Stomach (tissue), 9 donors: ENCODE data around the gene SH3RF3. TPM values are rescaled to one million over a fixed set of nuclear protein-coding genes. Genes with fewer than 3 reads are reported as not detected.

ENCODE experiments used
- DNase-seq, 2 donors: peaks; one replicate each; pipeline versions ENCODE4 v3.0.0 to v3.0.0-alpha.2; 2013 to 2019
- H3K27ac ChIP-seq, 5 donors: fragments of 200-600 bp in 4 of 5; sonication (generic) in 4 of 5; one replicate each; pipeline ENCODE4 v1.5.1; 2013 to 2019; ENCODE audit warnings: mild to moderate bottlenecking in 1 of 5, moderate library complexity in 1 of 5
- H3K27me3 ChIP-seq, 3 donors: fragments of 200-600 bp; sonication (generic); one replicate each; pipeline ENCODE4 v1.5.1; 2017 to 2019; ENCODE audit warnings: mixed run types in 1 of 3
- H3K36me3 ChIP-seq, 4 donors: fragments of 200-600 bp; sonication (generic); 1 replicate in 3 of 4; 2 replicates in 1 of 4; pipeline ENCODE4 v1.5.1; 2016 to 2019
- H3K4me1 ChIP-seq, 4 donors: fragments of 200-600 bp; sonication (generic); one replicate each; pipeline ENCODE4 v1.5.1; 2016 to 2019
- H3K4me3 ChIP-seq, 4 donors: fragments of 200-600 bp; sonication (generic) in 3 of 4; one replicate each; pipeline ENCODE4 v1.5.1; 2016 to 2019; ENCODE audit warnings: mild to moderate bottlenecking in 1 of 4
- H3K9me3 ChIP-seq, 4 donors: fragments of 200-600 bp; sonication (generic); one replicate each; pipeline ENCODE4 v1.5.1; 2016 to 2019
- EP300 ChIP-seq: sonication (generic); formaldehyde crosslinking; IDR thresholded peaks from one replicate; pipeline ENCODE4 v1.6.1; 2017; ENCODE audit warnings: antibody characterized with exemption
- POLR2A ChIP-seq, 4 donors: fragments of 450-650 bp; IDR thresholded peaks; one replicate each; pipeline ENCODE4 v1.6.1; 2016; ENCODE audit warnings: antibody characterized with exemption in 4 of 4, control low read depth in 2 of 4, mild to moderate bottlenecking in 1 of 4, moderate library complexity in 1 of 4
- POLR2AphosphoS5 ChIP-seq, 3 donors: sonication (generic); formaldehyde crosslinking; IDR thresholded peaks; one replicate each; pipeline ENCODE4 v1.6.1; 2016; ENCODE audit warnings: antibody characterized with exemption in 3 of 3
- WGBS, 5 donors: extraction: QIAGEN DNeasy Blood & Tissue Kit in 3 of 5; methylation state at CpG; one replicate each; pipeline versions ENCODE4 v1.1.5 to v1.1.7; 2013 to 2018; 5-methylcytosine and 5-hydroxymethylcytosine counted together
- intact Hi-C: fragments of 100-400 bp; cut with DNase I; formaldehyde crosslinking; loops from one replicate; pipeline ENCODE4 v1.15.1; 2023; ENCODE audit warnings: low total_unique reads
- polyA plus RNA-seq, 3 donors: library from polyadenylated mRNA; stranded (reverse); fragments of 200-250 nt; gene quantifications; one replicate each; pipeline ENCODE4 v1.2.3, GENCODE V29; 2013
- total RNA-seq, 5 donors: library from RNA; depleted of rRNA; stranded (reverse); fragments of >200 nt; gene quantifications; one replicate each; pipeline versions ENCODE4 v1.1.0 to v1.2.3, GENCODE V29; 2014 to 2016
- TF ChIP-seq, protein P1 (sequence below), 7 experiments: fragments of 450-650 bp in 4 of 7; fragments of 200-600 bp in 3 of 7; sonication (generic) in 3 of 7; IDR thresholded peaks; one replicate each; pipeline ENCODE4 v1.5.1; 2016 to 2019; ENCODE audit warnings: antibody characterized with exemption in 7 of 7, control low read depth in 2 of 7, mild to moderate bottlenecking in 1 of 7
- donor health status: healthy with polysubstance abuse.
- donor health status: Bipolar disorder and iron deficiency.
- donor health status: healthy.

SH3RF3 gene
- total and polyA plus RNA-seq, 8 donors, result 0.87 to 11.1 (median 4.4) TPM

DNA sequence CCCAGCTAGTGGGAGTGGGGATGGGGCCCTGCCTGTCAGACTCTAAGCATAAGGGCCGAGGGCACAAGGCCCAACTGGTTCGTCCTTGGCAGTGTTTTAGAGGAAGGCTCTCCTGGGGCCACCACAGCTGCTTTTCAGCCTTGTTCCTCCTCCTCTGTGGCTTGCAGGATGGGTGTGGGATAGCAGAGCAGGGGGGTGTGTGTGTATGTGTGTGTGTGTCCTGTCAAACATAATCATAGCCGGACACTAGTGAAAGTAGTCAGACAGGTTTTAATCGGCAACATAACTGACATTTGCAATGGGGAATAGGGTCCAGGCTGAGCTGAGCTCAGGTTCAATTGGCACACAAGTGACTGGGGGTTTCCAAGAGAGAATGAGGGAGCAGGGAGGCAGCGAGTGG is 370.6 kb downstream of the SH3RF3 start:
- H3K9me3 ChIP-seq, result no peaks in the 10 kb centered on the region
- intact Hi-C loops, result no loop called here
- WGBS, 5 donors, result 20 to 66% (median 33%) methylated on average over 5 of the region's 5 CpGs
- H3K4me1 ChIP-seq, result peaks cover 0 to 28% (median 24%) of the 10 kb centered on the region in 4 donors
- H3K4me3 ChIP-seq, result no peak overlapping the region
- H3K27me3 ChIP-seq, result no peaks in the 10 kb centered on the region
- DNase-seq, result peak; percentile 38 to 85
- TF ChIP-seq POLR2A (IDR thresholded peaks at IDR 0.05) (no peak), EP300 (no peak), POLR2AphosphoS5 (IDR thresholded peaks at IDR 0.05) (no peak)
- TF ChIP-seq, protein P1, sequence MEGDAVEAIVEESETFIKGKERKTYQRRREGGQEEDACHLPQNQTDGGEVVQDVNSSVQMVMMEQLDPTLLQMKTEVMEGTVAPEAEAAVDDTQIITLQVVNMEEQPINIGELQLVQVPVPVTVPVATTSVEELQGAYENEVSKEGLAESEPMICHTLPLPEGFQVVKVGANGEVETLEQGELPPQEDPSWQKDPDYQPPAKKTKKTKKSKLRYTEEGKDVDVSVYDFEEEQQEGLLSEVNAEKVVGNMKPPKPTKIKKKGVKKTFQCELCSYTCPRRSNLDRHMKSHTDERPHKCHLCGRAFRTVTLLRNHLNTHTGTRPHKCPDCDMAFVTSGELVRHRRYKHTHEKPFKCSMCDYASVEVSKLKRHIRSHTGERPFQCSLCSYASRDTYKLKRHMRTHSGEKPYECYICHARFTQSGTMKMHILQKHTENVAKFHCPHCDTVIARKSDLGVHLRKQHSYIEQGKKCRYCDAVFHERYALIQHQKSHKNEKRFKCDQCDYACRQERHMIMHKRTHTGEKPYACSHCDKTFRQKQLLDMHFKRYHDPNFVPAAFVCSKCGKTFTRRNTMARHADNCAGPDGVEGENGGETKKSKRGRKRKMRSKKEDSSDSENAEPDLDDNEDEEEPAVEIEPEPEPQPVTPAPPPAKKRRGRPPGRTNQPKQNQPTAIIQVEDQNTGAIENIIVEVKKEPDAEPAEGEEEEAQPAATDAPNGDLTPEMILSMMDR (IDR thresholded peaks at IDR 0.05), result no peak
- H3K27ac ChIP-seq, result peak overlapping the region in 1 of 5 donors; percentile 6
- H3K36me3 ChIP-seq, result peaks cover 0 to 10% (median 7%) of the 10 kb centered on the region in 4 donors

DNA sequence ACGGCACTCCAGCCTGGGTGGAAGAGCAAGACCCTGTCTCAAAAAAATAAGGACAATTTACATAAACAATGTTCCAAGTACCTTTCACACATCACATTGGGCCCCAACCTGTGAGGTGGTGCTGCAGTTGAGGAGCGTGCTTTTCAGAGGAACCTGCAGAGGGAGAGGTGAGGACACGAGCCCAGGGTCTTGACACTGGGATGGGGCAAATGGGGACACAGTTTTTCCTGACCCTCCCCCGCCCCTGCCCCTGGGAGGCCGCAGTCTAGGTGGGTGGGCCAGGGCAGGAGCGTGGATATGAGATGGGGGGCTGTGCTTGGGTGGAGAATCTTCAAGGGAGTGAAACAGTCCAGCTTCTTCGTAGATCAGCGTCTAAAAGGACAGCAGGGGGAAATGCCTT is 371.9 kb downstream of the SH3RF3 start:
- Histone ChIP-seq H3K27me3 (no peaks in the 10 kb centered on the region), H3K4me1 (peaks cover 0 to 28% (median 21%) of the 10 kb centered on the region in 4 donors), H3K27ac (no peak overlapping the region), H3K4me3 (no peak overlapping the region), H3K36me3 (peaks cover 0 to 10% (median 7%) of the 10 kb centered on the region in 4 donors), H3K9me3 (peaks cover 0 to 10% (median 2%) of the 10 kb centered on the region in 4 donors)
- WGBS, 5 donors, result 89 to 93% (median 91%) methylated on average over 8 of the region's 8 CpGs
- TF ChIP-seq POLR2A (IDR thresholded peaks at IDR 0.05), result no peak
- no peak for TF ChIP-seq POLR2AphosphoS5 (IDR thresholded peaks at IDR 0.05)
- DNase-seq, result no peak
- intact Hi-C loops, result no loop called here

DNA sequence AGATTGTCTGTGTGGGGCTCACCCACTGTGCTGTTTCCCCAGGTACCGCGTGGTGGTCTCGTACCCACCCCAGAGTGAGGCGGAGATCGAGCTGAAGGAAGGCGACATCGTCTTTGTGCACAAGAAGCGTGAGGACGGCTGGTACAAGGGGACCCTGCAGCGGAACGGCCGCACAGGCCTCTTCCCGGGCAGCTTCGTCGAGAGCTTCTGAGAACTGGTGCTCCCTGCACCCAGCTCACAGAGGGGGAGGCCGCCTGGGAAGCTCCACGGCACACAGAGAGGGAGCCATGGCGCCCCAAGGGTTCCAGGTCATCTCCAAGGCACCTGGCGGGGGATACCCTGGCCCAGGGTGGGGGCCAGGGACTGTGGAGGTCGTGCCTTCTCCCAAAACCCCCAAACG is 372.5 kb downstream of the SH3RF3 start:
- Histone ChIP-seq H3K4me1 (peaks cover 0 to 28% (median 21%) of the 10 kb centered on the region in 4 donors), H3K27ac (no peak overlapping the region), H3K4me3 (no peak overlapping the region), H3K9me3 (peaks cover 0 to 11% (median 3%) of the 10 kb centered on the region in 4 donors), H3K27me3 (no peaks in the 10 kb centered on the region), H3K36me3 (peaks cover 0 to 10% (median 7%) of the 10 kb centered on the region in 4 donors)
- intact Hi-C loops, result no loop called here
- DNase-seq, result no peak
- WGBS, 5 donors, result 90 to 94% (median 93%) methylated on average over 20 to 21 of the region's 21 CpGs
- TF ChIP-seq EP300 (no peak), POLR2AphosphoS5 (IDR thresholded peaks at IDR 0.05) (no peak), POLR2A (IDR thresholded peaks at IDR 0.05) (no peak)
- TF ChIP-seq, protein P1 (IDR thresholded peaks at IDR 0.05), result no peak

DNA sequence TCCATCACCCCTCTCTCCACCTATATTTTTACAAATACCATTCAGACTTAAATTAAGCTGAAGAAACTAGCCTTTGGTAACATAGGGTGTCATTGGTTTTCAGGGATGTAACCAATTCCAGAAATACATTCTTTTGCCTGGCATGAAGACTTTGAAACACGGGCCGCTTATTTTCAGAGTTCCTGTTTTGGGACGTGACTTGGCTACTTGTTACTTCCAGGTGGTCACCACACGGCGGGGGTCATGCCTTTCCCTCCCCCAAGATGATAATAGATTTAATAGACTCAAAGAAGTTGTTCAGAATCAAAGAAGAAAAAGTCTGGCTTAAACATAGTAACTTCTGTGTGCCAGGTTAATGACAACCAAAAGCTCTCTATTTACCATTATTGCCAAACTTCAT is 374.2 kb downstream of the SH3RF3 start:
- intact Hi-C loops, result no loop called here
- Histone ChIP-seq H3K36me3 (peaks cover 0 to 10% (median 7%) of the 10 kb centered on the region in 4 donors), H3K4me1 (peaks cover 0 to 21% (median 17%) of the 10 kb centered on the region in 4 donors), H3K27ac (no peak overlapping the region), H3K9me3 (peaks cover 0 to 11% (median 3%) of the 10 kb centered on the region in 4 donors), H3K27me3 (no peaks in the 10 kb centered on the region), H3K4me3 (no peak overlapping the region)
- DNase-seq, result no peak
- no peak for TF ChIP-seq POLR2A (IDR thresholded peaks at IDR 0.05)
- no peak for TF ChIP-seq EP300
- no peak for TF ChIP-seq POLR2AphosphoS5 (IDR thresholded peaks at IDR 0.05)
- TF ChIP-seq, protein P1 (IDR thresholded peaks at IDR 0.05), result no peak
- 66 to 78% (median 73%) methylated on average over 5 of the region's 5 CpGs for WGBS, 5 donors

DNA sequence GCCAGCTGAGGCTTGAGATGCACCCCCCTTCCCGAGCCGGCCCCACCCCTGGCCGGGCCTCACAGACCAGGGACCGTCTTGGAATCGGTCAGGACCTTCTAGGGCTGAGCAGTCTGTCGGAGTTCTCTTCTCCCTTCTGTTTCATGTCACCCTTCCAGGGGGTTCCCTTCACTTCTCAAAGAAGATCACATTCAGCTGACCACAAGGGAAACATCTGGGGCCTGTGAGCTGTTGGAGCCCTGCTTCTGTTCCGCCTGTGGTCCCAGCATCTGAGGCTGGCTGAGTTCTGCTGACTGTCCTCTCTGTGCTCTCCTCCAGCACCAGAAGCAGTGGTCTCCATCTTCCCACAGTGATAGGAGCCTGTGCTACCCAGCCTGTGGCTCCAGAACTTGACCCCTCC is 378.2 kb downstream of the SH3RF3 start:
- WGBS, 5 donors, result 64 to 87% (median 74%) methylated on average over 4 to 7 of the region's 7 CpGs
- peak in 1 of 2 donors; percentile 60 for DNase-seq
- Histone ChIP-seq H3K27ac (no peak overlapping the region), H3K9me3 (peaks cover 0 to 11% (median 3%) of the 10 kb centered on the region in 4 donors), H3K4me1 (peaks cover 0 to 8% (median 0%) of the 10 kb centered on the region in 4 donors), H3K4me3 (no peak overlapping the region), H3K27me3 (no peaks in the 10 kb centered on the region), H3K36me3 (peaks cover 0 to under 1% (median 0%) of the 10 kb centered on the region in 4 donors)
- intact Hi-C loops, result no loop called here
- TF ChIP-seq EP300, result no peak
- TF ChIP-seq, protein P1 (IDR thresholded peaks at IDR 0.05), result no peak
- no peak for TF ChIP-seq POLR2A (IDR thresholded peaks at IDR 0.05)
- no peak for TF ChIP-seq POLR2AphosphoS5 (IDR thresholded peaks at IDR 0.05)
